HCT116 (cell line): Measurements from ENCODE around the gene CAMTA2. TPM values are rescaled to one million over a fixed set of nuclear protein-coding genes. Genes with fewer than 3 reads are reported as not detected.

Experiments
- ATAC-seq: fragments of 200-7000 bp; cut with Tn5 transposase; 2 replicates; pipeline ENCODE4 v1.9.1; 2020; ENCODE audit warnings: mild to moderate bottlenecking, moderate library complexity
- BruUV-seq: library from RNA; stranded (reverse); fragments of 400-500 nt; replicated peaks from 2 replicates; lab custom pipeline; 2021; lab: Mats Ljungman, UMichigan
- CTCF ChIA-PET: fragments of 300-600 bp; sonication (Branson Sonifier 250); formaldehyde crosslinking; loops from one replicate; lab custom pipeline; 2021; ENCODE audit warnings: antibody characterized with exemption; lab: Charles Lee
- POLR2A ChIA-PET: fragments of 300-600, 350-600 bp; sonication (Branson Sonifier 250); formaldehyde crosslinking; loops from one replicate; lab custom pipeline; 2021; ENCODE audit warnings: antibody characterized with exemption; lab: Charles Lee
- RAD21 ChIA-PET, 2 experiments: fragments of 300-600 bp; sonication (Branson Sonifier 250); formaldehyde crosslinking; loops; one replicate each; lab custom pipeline; 2023; ENCODE audit warnings: low total read pairs in 2 of 2; ENCODE audit not compliant: uncharacterized antibody in 2 of 2, unreplicated experiment in 2 of 2, low non-redundant PET in 1 of 2; lab: Charles Lee
- DNase-seq: peaks from one replicate; pipeline ENCODE4 v3.0.0-alpha.2; 2010; ENCODE audit warnings: low read depth, low spot score
- H2AFZ ChIP-seq: fragments of 200-600 bp; shearing (Covaris generic), sonication (generic); 2 replicates; pipeline ENCODE4 v1.6.1; 2017; ENCODE audit warnings: low read depth, mixed run types, mixed read lengths, antibody characterized with exemption, low read length; ENCODE audit not compliant: poor library complexity, severe bottlenecking
- H3K27ac ChIP-seq: 2 replicates; pipeline ENCODE4 v1.5.1; 2012; ENCODE audit warnings: low read depth, low read length
- H3K27me3 ChIP-seq: fragments of 200-600 bp; sonication (generic); 2 replicates; pipeline ENCODE4 v1.6.1; 2016; ENCODE audit warnings: mixed run types, low read length, mixed read lengths; ENCODE audit not compliant: insufficient read depth
- H3K36me3 ChIP-seq, 2 experiments: fragments of 200-500 bp in 1 of 2; fragments of 200-600 bp in 1 of 2; sonication (Bioruptor generic) in 1 of 2; sonication (generic) in 1 of 2; 2 replicates each; pipeline versions ENCODE4 v1.5.1 to v1.6.1; 2014 to 2016; ENCODE audit warnings: low read length in 2 of 2, inconsistent platforms in 1 of 2, mixed read lengths in 1 of 2, mixed run types in 1 of 2; ENCODE audit not compliant: insufficient read depth in 2 of 2, control insufficient read depth in 1 of 2
- H3K4me1 ChIP-seq, 2 experiments: fragments of 200-600 bp in 1 of 2; sonication (generic) in 1 of 2; 2 replicates each; pipeline versions ENCODE4 v1.5.1 to v1.6.1; 2012 to 2017; ENCODE audit warnings: low read length in 2 of 2, inconsistent platforms in 1 of 2, mild to moderate bottlenecking in 1 of 2, mixed read lengths in 1 of 2, mixed run types in 1 of 2, moderate library complexity in 1 of 2; ENCODE audit not compliant: insufficient read depth in 2 of 2, control insufficient read depth in 1 of 2
- H3K4me2 ChIP-seq: fragments of 200-600 bp; sonication (generic); 2 replicates; pipeline ENCODE4 v1.6.1; 2017; ENCODE audit warnings: mixed run types, low read length, mixed read lengths
- H3K4me3 ChIP-seq, 2 experiments: fragments of 200-600 bp in 1 of 2; sonication (generic) in 1 of 2; replicated peaks in 1 of 2; 2 replicates each; pipeline ENCODE4 v1.5.1; 2011 to 2016; ENCODE audit warnings: low read length in 2 of 2, control low read depth in 1 of 2, low read depth in 1 of 2, mild to moderate bottlenecking in 1 of 2, mixed read lengths in 1 of 2, mixed run types in 1 of 2
- H3K79me2 ChIP-seq: fragments of 200-600 bp; sonication (generic); 2 replicates; pipeline ENCODE4 v1.6.1; 2017; ENCODE audit warnings: mild to moderate bottlenecking, mixed run types, low read length, moderate library complexity, mixed read lengths; ENCODE audit not compliant: insufficient read depth
- H3K9ac ChIP-seq: fragments of 200-600 bp; sonication (generic); 2 replicates; pipeline ENCODE4 v1.6.1; 2016; ENCODE audit warnings: low read length, mixed read lengths
- H3K9me2 ChIP-seq: fragments of 200-600 bp; sonication (generic), shearing (Covaris generic); 2 replicates; pipeline ENCODE4 v1.6.1; 2017; ENCODE audit warnings: mixed run types, mild to moderate bottlenecking, moderate library complexity; ENCODE audit not compliant: insufficient read depth
- H3K9me3 ChIP-seq, 2 experiments: fragments of 200-500 bp in 1 of 2; fragments of 200-600 bp in 1 of 2; sonication (Bioruptor generic) in 1 of 2; sonication (generic) in 1 of 2; 2 replicates each; pipeline ENCODE4 v1.6.1; 2014 to 2017; ENCODE audit warnings: low read length in 2 of 2, mixed read lengths in 2 of 2, inconsistent platforms in 1 of 2, low read depth in 1 of 2, mild to moderate bottlenecking in 1 of 2, mixed run types in 1 of 2, moderate library complexity in 1 of 2; ENCODE audit not compliant: control insufficient read depth in 1 of 2, insufficient read depth in 1 of 2
- H4K20me1 ChIP-seq: fragments of 200-600 bp; sonication (generic), shearing (Covaris generic); 2 replicates; pipeline ENCODE4 v1.6.1; 2017; ENCODE audit warnings: mixed run types, mild to moderate bottlenecking, moderate library complexity; ENCODE audit not compliant: insufficient read depth
- ATF3 ChIP-seq: IDR thresholded peaks from 2 replicates; pipeline ENCODE4 v1.6.1; 2012
- CEBPB ChIP-seq: IDR thresholded peaks from 2 replicates; pipeline ENCODE4 v1.6.1; 2012; ENCODE audit warnings: low read depth
- EZH2 ChIP-seq: fragments of 200-600 bp; sonication (generic); IDR thresholded peaks from 2 replicates; pipeline ENCODE4 v1.6.1; 2017; ENCODE audit warnings: antibody characterized with exemption, mixed run types
- POLR2AphosphoS5 ChIP-seq: IDR thresholded peaks from 2 replicates; pipeline ENCODE4 v1.6.1; 2011; ENCODE audit warnings: mild to moderate bottlenecking, low read depth, low read length, moderate library complexity
- RAD21 ChIP-seq: IDR thresholded peaks from 2 replicates; pipeline ENCODE4 v1.6.1; 2012; ENCODE audit warnings: low read depth, mild to moderate bottlenecking
- SP1 ChIP-seq: IDR thresholded peaks from 2 replicates; pipeline ENCODE4 v1.6.1; 2012; ENCODE audit warnings: low read depth
- SRF ChIP-seq: IDR thresholded peaks from 2 replicates; pipeline ENCODE4 v1.6.1; 2012; ENCODE audit warnings: low read depth
- YY1 ChIP-seq: IDR thresholded peaks from 2 replicates; pipeline ENCODE4 v1.6.1; 2011; ENCODE audit warnings: low read length, low read depth, moderate library complexity, mild to moderate bottlenecking; ENCODE audit not compliant: insufficient replicate concordance; ENCODE audit errors: extremely low read depth
- intact Hi-C: fragments of 100-400 bp; cut with micrococcal nuclease; formaldehyde crosslinking; loops from 2 replicates; pipeline ENCODE4 v1.10.0; 2022
- total RNA-seq: library from RNA; stranded (reverse); gene quantifications from one replicate; pipeline ENCODE4 v1.2.1, GENCODE V29; 2021; ENCODE audit not compliant: unreplicated experiment
- TF ChIP-seq, protein P1 (sequence below), 3 experiments: fragments of 200-600 bp in 1 of 3; sonication (generic) in 1 of 3; IDR thresholded peaks in 2 of 3; conservative IDR thresholded peaks in 1 of 3; 2 replicates each; pipeline ENCODE4 v1.5.1; 2012 to 2017; ENCODE audit warnings: low read depth in 2 of 3, low read length in 2 of 3, antibody characterized with exemption in 1 of 3, borderline replicate concordance in 1 of 3, control low read depth in 1 of 3, mild to moderate bottlenecking in 1 of 3, mixed read lengths in 1 of 3, mixed run types in 1 of 3, moderate library complexity in 1 of 3; ENCODE audit not compliant: insufficient read depth in 1 of 3
- TF ChIP-seq, protein P2 (sequence below): IDR thresholded peaks from 2 replicates; pipeline ENCODE4 v1.6.1; 2011; ENCODE audit warnings: mild to moderate bottlenecking, low read length, moderate library complexity; ENCODE audit not compliant: insufficient replicate concordance; ENCODE audit errors: extremely low read depth

CAMTA2 gene
- total RNA-seq, 1 experiment from 2014 or later, result 37.8 TPM

DNA sequence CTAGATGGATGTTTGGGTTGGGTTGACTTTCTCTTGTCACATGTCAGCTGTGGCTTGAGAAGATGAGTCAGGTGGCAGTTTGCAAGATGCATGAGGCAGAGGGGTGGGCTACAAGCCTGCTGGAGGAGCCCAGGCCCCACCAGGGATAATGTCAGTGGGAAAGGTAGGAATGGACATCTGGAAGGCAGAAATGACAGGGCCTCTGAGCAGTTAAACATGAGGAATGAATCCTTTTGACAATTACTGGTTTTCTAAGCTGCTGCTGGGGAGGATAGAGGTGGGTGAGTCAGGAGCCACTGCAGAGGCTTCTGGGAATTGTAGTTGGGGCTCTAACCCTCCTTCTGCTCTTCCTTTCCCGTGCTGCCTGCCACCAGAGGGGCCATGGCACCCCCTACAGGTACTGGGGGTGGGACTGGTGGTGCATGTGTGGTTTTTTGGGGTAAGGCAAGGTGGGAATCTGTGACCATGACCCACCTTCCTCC lies 32.0 kb upstream of the CAMTA2 start:
- H3K36me3 ChIP-seq, result peaks cover 17 to 37% of the 10 kb centered on the region in 2 experiments
- no peaks in the 10 kb centered on the region for H3K27me3 ChIP-seq
- no TSS peak for BruUV-seq
- H3K4me2 ChIP-seq, result no peak overlapping the region
- no peaks in the 10 kb centered on the region for H3K9me2 ChIP-seq
- ATAC-seq (peak; percentile 76), DNase-seq (no peak)
- peaks cover 0 to 5% of the 10 kb centered on the region in 2 experiments; a peak in 1 of 4 replicates for H3K4me1 ChIP-seq
- H3K9me3 ChIP-seq, result no peaks in the 10 kb centered on the region
- H3K27ac ChIP-seq, result no peak overlapping the region
- ChIA-PET RAD21 (no interaction called here), POLR2A (no interaction called here), CTCF (no interaction called here)
- no peak overlapping the region for H3K4me3 ChIP-seq
- H4K20me1 ChIP-seq, result no peaks in the 10 kb centered on the region
- intact Hi-C loops, result no loop called here
- H2AFZ ChIP-seq, result no peak overlapping the region
- no peak for TF ChIP-seq YY1
- no peak for TF ChIP-seq POLR2AphosphoS5
- no peak for TF ChIP-seq EZH2
- no peak for TF ChIP-seq CEBPB
- TF ChIP-seq, protein P1, sequence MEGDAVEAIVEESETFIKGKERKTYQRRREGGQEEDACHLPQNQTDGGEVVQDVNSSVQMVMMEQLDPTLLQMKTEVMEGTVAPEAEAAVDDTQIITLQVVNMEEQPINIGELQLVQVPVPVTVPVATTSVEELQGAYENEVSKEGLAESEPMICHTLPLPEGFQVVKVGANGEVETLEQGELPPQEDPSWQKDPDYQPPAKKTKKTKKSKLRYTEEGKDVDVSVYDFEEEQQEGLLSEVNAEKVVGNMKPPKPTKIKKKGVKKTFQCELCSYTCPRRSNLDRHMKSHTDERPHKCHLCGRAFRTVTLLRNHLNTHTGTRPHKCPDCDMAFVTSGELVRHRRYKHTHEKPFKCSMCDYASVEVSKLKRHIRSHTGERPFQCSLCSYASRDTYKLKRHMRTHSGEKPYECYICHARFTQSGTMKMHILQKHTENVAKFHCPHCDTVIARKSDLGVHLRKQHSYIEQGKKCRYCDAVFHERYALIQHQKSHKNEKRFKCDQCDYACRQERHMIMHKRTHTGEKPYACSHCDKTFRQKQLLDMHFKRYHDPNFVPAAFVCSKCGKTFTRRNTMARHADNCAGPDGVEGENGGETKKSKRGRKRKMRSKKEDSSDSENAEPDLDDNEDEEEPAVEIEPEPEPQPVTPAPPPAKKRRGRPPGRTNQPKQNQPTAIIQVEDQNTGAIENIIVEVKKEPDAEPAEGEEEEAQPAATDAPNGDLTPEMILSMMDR (IDR thresholded peaks at IDR 0.05 in 2 of 3, conservative IDR thresholded peaks at IDR 0.05 in 1 of 3; ENCODE audit: borderline replicate concordance in 1 of 3, insufficient read depth in 1 of 3, low read depth in 2 of 3, low read length in 2 of 3), result peak in 2 of 3 experiments; percentile 10 to 12; a peak in 2 of 6 replicates
- no peak for TF ChIP-seq SRF
- peak; percentile 35; the same call in 1 of the 2 replicates for TF ChIP-seq RAD21
- no peaks in the 10 kb centered on the region for H3K79me2 ChIP-seq
- H3K9ac ChIP-seq, result no peak overlapping the region

DNA sequence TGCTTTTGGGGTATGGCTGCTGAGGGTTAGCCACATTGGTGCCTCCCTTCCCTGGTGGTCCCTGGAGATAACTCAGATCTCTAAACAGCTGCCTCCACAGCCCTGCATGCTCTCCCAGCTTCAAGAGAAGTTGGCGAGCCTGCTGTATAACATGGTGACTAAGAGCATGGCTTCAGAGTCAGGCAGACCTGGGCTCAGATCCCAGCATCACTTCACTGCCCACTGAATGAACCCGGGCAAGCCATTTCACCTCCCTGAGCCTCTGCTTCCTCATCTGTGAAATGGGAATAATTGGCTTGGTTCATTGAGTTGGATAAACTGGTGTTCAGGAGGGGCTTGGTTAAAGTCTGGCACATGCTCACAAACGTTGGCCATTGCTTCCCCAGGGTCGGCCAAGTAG lies 26.9 kb upstream of the CAMTA2 start:
- H4K20me1 ChIP-seq, result no peaks in the 10 kb centered on the region
- H3K4me3 ChIP-seq, result no peak overlapping the region
- POLR2A ChIA-PET, result no interaction called here
- H2AFZ ChIP-seq, result no peak overlapping the region
- DNase-seq, result no peak
- peaks cover 25 to 32% of the 10 kb centered on the region in 2 experiments for H3K36me3 ChIP-seq
- no peak overlapping the region for H3K4me2 ChIP-seq
- RAD21 ChIA-PET, result no interaction called here
- no peaks in the 10 kb centered on the region for H3K9me3 ChIP-seq
- H3K27me3 ChIP-seq, result no peaks in the 10 kb centered on the region
- no peak overlapping the region for H3K27ac ChIP-seq
- no TSS peak for BruUV-seq
- ATAC-seq, result no peak
- intact Hi-C loops, result no loop called here
- H3K79me2 ChIP-seq, result no peaks in the 10 kb centered on the region; the same call in 1 of the 2 replicates
- CTCF ChIA-PET, result no interaction called here
- no peaks in the 10 kb centered on the region for H3K4me1 ChIP-seq
- no peak for TF ChIP-seq YY1
- TF ChIP-seq, protein P2, sequence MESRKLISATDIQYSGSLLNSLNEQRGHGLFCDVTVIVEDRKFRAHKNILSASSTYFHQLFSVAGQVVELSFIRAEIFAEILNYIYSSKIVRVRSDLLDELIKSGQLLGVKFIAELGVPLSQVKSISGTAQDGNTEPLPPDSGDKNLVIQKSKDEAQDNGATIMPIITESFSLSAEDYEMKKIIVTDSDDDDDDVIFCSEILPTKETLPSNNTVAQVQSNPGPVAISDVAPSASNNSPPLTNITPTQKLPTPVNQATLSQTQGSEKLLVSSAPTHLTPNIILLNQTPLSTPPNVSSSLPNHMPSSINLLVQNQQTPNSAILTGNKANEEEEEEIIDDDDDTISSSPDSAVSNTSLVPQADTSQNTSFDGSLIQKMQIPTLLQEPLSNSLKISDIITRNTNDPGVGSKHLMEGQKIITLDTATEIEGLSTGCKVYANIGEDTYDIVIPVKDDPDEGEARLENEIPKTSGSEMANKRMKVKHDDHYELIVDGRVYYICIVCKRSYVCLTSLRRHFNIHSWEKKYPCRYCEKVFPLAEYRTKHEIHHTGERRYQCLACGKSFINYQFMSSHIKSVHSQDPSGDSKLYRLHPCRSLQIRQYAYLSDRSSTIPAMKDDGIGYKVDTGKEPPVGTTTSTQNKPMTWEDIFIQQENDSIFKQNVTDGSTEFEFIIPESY, result no peak
- TF ChIP-seq ATF3, result no peak
- TF ChIP-seq SP1, result no peak
- no peak for TF ChIP-seq SRF
- no peak overlapping the region for H3K9ac ChIP-seq
- H3K9me2 ChIP-seq, result no peaks in the 10 kb centered on the region
